PFSK-1 (cell line): ENCODE results near the gene EFEMP1.

Experiments
- POLR2AphosphoS5 ChIP-seq: IDR thresholded peaks from 2 replicates; pipeline ENCODE4 v1.6.1; 2012; ENCODE audit warnings: low read depth, mild to moderate bottlenecking, control low read depth, low read length, moderate library complexity
- REST ChIP-seq, 2 experiments: IDR thresholded peaks; 2 replicates each; pipeline versions ENCODE4 v1.6.1 to v1.8.0; 2011 to 2012; ENCODE audit warnings: low read depth in 2 of 2, low read length in 2 of 2, control low read depth in 1 of 2, inconsistent platforms in 1 of 2, mild to moderate bottlenecking in 1 of 2, moderate library complexity in 1 of 2; ENCODE audit not compliant: insufficient read depth in 1 of 2
- SIN3A ChIP-seq: IDR thresholded peaks from 2 replicates; pipeline ENCODE4 v1.6.1; 2012; ENCODE audit warnings: mild to moderate bottlenecking, low read length, moderate library complexity, borderline replicate concordance; ENCODE audit not compliant: insufficient read depth
- TAF1 ChIP-seq: IDR thresholded peaks from 2 replicates; pipeline ENCODE4 v1.6.1; 2012; ENCODE audit warnings: low read length, control low read depth, borderline replicate concordance; ENCODE audit not compliant: insufficient read depth

- no peak for TF ChIP-seq TAF1
- no peak for TF ChIP-seq REST (IDR thresholded peaks at IDR 0.05; ENCODE audit: insufficient read depth in 1 of 2, low read depth in 2 of 2, low read length in 2 of 2)
- TF ChIP-seq POLR2AphosphoS5: no peak
- no peak for TF ChIP-seq SIN3A
Observed at GRCh38 chr2:55883829-55884228, 39.8 kb downstream of the EFEMP1 start.
